Measurements from ENCODE around the gene POLD1. TPM values are rescaled to one million over a fixed set of nuclear protein-coding genes. Genes with fewer than 3 reads are reported as not detected.

POLD1 gene
- polyA plus RNA-seq, 1 of the 3 experiments (the other 2 are of a cell fraction): 33.6 TPM

DNA sequence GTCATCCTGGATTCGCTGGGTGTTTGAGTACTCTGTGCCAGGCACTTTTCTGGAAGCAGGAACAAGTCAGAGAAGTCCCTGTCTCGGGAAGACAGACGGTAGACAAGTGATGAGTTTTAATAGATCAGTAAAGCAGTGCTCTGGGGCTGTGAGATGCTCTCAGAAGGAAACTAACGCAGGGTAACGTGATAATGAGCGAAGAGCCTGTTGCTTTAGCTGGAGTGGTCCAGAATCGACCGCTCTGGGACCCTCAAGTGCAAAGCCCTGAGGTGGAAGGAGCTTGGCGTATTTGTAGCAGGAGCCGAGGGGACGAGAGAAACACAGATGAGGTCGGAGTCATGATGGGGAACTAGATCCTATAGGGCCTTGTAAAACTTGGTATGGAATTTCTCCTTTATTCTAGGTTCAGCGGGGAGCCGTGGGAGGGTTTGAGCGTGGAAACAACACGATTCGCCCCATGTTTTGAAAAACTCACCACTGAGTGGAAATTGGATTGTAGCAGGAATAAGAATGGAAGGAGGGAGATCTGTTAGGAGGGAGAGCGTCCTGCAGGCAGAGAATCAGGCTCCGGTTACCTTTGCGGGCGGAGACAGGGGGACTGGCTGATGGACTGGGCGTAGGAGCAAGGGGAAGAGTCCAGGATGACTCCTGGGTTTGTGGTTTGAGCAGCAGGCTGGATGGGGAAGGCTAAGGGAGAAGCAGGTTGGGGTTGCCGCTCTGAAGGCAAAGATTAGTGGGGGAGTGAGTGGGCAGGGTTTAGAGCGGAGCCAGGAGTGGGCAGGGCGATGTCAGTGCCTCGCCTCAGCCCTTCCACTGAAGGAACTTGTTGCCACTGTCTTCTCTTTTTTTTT, 763 bp downstream of the POLD1 start:
- Histone ChIP-seq H3F3A (replicated peaks; ENCODE audit: insufficient read depth) (peaks cover 17% of the 10 kb centered on the region), H3K9me3 (no peaks in the 10 kb centered on the region), H2AFZ (ENCODE audit: low read depth) (peak overlapping the region; percentile 74; the same call in 1 of the 2 replicates), H3K4me2 (peak overlapping the region; percentile 87), H4K20me1 (ENCODE audit: insufficient read depth) (no peaks in the 10 kb centered on the region), H3K27ac (ENCODE audit: low read depth in 2 of 2, low read length in 1 of 2) (peak overlapping the region; percentile 76 to 87), H3K79me2 (ENCODE audit: insufficient read depth) (peaks cover 52% of the 10 kb centered on the region), H3K9me2 (no peaks in the 10 kb centered on the region), H3K9ac (peak overlapping the region; percentile 74), H3K4me3 (ENCODE audit: low read depth in 2 of 2, low read length in 1 of 2) (peak overlapping the region; percentile 56 to 88), H3K36me3 (replicated peaks in 1 of 2; ENCODE audit: control insufficient read depth in 1 of 2, insufficient read depth in 2 of 2, low read length in 1 of 2) (peaks cover 4 to 40% of the 10 kb centered on the region in 2 experiments), H3K4me1 (ENCODE audit: control insufficient read depth in 1 of 2, insufficient read depth in 2 of 2, low read depth in 1 of 2, low read length in 1 of 2) (peaks cover 0 to 13% of the 10 kb centered on the region in 2 experiments; a peak in 1 of 4 replicates), H3K27me3 (ENCODE audit: insufficient read depth) (no peaks in the 10 kb centered on the region)
- no peak for TF ChIP-seq PBX3 (IDR thresholded peaks at IDR 0.05)
- TF ChIP-seq MXI1 (IDR thresholded peaks at IDR 0.05; ENCODE audit: low read depth, low read length): peak; percentile 90
- no peak for TF ChIP-seq ZBTB33 (IDR thresholded peaks at IDR 0.05; ENCODE audit: borderline replicate concordance, low read depth)
- no peak for TF ChIP-seq YY1 (IDR thresholded peaks at IDR 0.05; ENCODE audit: low read depth)
- no peak for TF ChIP-seq FOSL2 (IDR thresholded peaks at IDR 0.05; ENCODE audit: borderline replicate concordance, low read depth)
- no peak for TF ChIP-seq IRF3 (IDR thresholded peaks at IDR 0.05; ENCODE audit: low read depth, low read length)
- 13% methylated on average over 26 of the region's 26 CpGs for WGBS (ENCODE audit: low lambda C conversion rate)
- peak; percentile 33 for DNase-seq
- ChIA-PET POLR2A (interaction anchor here (0.6 to 2.6 kb wide), 5 partner anchors 9 to 126 kb away, joined by 3 to 9 read pairs (median 4); partner anchors contain the start of genes JOSD2 and NR1H2), CTCF (interaction anchor here (1.3 to 1.8 kb wide), 5 partner anchors 9 to 172 kb away, joined by 3 to 9 read pairs (median 5); partner anchors contain the start of gene NR1H2)

DNA sequence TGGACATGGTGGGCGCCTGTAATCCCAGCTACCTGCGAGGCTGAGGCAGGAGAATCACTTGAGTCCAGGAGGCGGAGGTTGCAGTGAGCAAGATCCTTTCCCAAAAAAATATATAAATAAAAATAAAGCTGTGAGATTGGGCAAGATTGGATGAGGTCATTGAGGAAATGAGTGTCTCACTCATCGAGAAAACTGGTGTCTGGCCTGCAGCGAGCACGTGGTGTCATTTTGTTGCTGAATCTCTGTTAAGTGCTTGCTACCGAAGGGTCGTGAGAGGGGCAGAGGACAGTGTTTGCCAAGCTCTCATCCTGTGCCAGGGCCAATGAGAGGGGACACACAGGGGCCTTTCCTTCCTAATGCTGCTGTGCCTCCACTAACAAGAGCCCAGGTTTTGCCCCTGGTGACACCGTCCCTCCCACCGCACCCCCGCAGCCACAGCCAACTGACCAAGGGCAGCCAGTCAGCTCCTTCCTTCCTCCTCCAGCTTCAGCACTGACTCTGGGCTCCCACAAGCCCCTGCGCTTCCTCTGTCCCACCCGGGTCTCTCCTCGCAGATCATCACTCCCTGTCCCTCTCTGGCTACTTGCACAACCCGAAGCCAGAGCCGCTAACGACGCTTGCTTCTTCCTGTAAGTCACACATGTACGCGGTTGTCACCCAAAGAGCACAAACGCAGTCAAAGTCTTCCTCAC, 3.2 kb downstream of the POLD1 start:
- H2AFZ ChIP-seq (ENCODE audit: low read depth): no peak overlapping the region
- no peak overlapping the region for H3K27ac ChIP-seq (ENCODE audit: low read depth in 2 of 2, low read length in 1 of 2)
- TF ChIP-seq CTCF (IDR thresholded peaks at IDR 0.05): no peak
- no peak for TF ChIP-seq FOSL2 (IDR thresholded peaks at IDR 0.05; ENCODE audit: borderline replicate concordance, low read depth)
- no peak for TF ChIP-seq TAF1 (IDR thresholded peaks at IDR 0.05; ENCODE audit: borderline replicate concordance, low read depth, low read length)
- no peak for TF ChIP-seq RAD21 (IDR thresholded peaks at IDR 0.05; ENCODE audit: low read length)
- TF ChIP-seq GABPA (IDR thresholded peaks at IDR 0.05; ENCODE audit: low read depth): no peak
- no peak for TF ChIP-seq TEAD4 (IDR thresholded peaks at IDR 0.05; ENCODE audit: borderline replicate concordance, insufficient read depth)
- no peak for TF ChIP-seq GATA2 (CRISPR knock-in tag; IDR thresholded peaks at IDR 0.05)
- no peak for TF ChIP-seq SMC3 (IDR thresholded peaks at IDR 0.05; ENCODE audit: low read depth, low read length)
- no peak for TF ChIP-seq MEF2A (IDR thresholded peaks at IDR 0.05; ENCODE audit: borderline replicate concordance, low read depth)
- TF ChIP-seq EP300 (IDR thresholded peaks at IDR 0.05; ENCODE audit: borderline replicate concordance in 1 of 2, low read depth in 1 of 2, low read length in 1 of 2): no peak
- TF ChIP-seq FOXM1 (IDR thresholded peaks at IDR 0.05; ENCODE audit: low read depth): no peak
- TF ChIP-seq RXRA (IDR thresholded peaks at IDR 0.05; ENCODE audit: borderline replicate concordance, low read depth): no peak
- no peak for TF ChIP-seq FOXJ3 (CRISPR knock-in tag; IDR thresholded peaks at IDR 0.05)
- TF ChIP-seq MXI1 (IDR thresholded peaks at IDR 0.05; ENCODE audit: low read depth, low read length): no peak

More for the DNA sequence above, 3.2 kb downstream of the POLD1 start:
- peaks cover 0 to 13% of the 10 kb centered on the region in 2 experiments; a peak in 1 of 4 replicates for H3K4me1 ChIP-seq (ENCODE audit: control insufficient read depth in 1 of 2, insufficient read depth in 2 of 2, low read depth in 1 of 2, low read length in 1 of 2)
- POLR2A ChIA-PET: no interaction called here
- CTCF ChIA-PET: interaction anchor here (0.9 to 1.1 kb wide), 2 partner anchors 30 to 74 kb away, joined by 3 read pairs; no protein-coding TSS in a partner anchor
- H3K4me2 ChIP-seq: no peak overlapping the region
- peaks cover 67% of the 10 kb centered on the region for H3K79me2 ChIP-seq (ENCODE audit: insufficient read depth)
- H3K9me3 ChIP-seq: no peaks in the 10 kb centered on the region
- H4K20me1 ChIP-seq (ENCODE audit: insufficient read depth): no peaks in the 10 kb centered on the region
- H3K4me3 ChIP-seq (ENCODE audit: low read depth in 2 of 2, low read length in 1 of 2): no peak overlapping the region
- WGBS (ENCODE audit: low lambda C conversion rate): 93% methylated on average over 21 of the region's 21 CpGs
- DNase-seq: no peak
- peaks cover 17% of the 10 kb centered on the region for H3F3A ChIP-seq (replicated peaks; ENCODE audit: insufficient read depth)
- peaks cover 8 to 16% of the 10 kb centered on the region in 2 experiments for H3K36me3 ChIP-seq (replicated peaks in 1 of 2; ENCODE audit: control insufficient read depth in 1 of 2, insufficient read depth in 2 of 2, low read length in 1 of 2)
- no peak overlapping the region for H3K9ac ChIP-seq
- H3K9me2 ChIP-seq: no peaks in the 10 kb centered on the region
- no peaks in the 10 kb centered on the region for H3K27me3 ChIP-seq (ENCODE audit: insufficient read depth)

Measured in SK-N-SH (cell line).